Activated T-helper 2 cell treated with anti-CD3 and anti-CD28 coated beads, Interferon-gamma antibody, Interleukin-2, Interleukin-4, amounts not matched to agents 10 μg/mL and 5 μg/mL and 100 μg/mL, durations not matched to agents 14 hours and 24 hours and 36 hours (primary cell): Measurements from ENCODE around the gene PDE11A. TPM values are rescaled to one million over a fixed set of nuclear protein-coding genes. Genes with fewer than 3 reads are reported as not detected.
"Not testable (repeated sequence)": the region's sequence is repeated elsewhere in the genome, so short reads cannot be mapped to it uniquely, and the experiment has no call there.

Source experiments
- DNase-seq: peaks from one replicate; pipeline ENCODE4 v3.0.0; 2021; ENCODE audit warnings: low spot score
- H3K27ac Mint-ChIP-seq: one replicate; pipeline ENCODE4 v1.8.0; 2021; ENCODE audit warnings: mixed read lengths
- H3K27me3 Mint-ChIP-seq: one replicate; pipeline ENCODE4 v1.8.0; 2021; ENCODE audit warnings: low read depth, mixed read lengths
- H3K36me3 Mint-ChIP-seq: one replicate; pipeline ENCODE4 v1.8.0; 2021; ENCODE audit warnings: low read depth, mixed read lengths
- H3K4me1 Mint-ChIP-seq: one replicate; pipeline ENCODE4 v1.8.0; 2021; ENCODE audit warnings: low read depth, mixed read lengths
- H3K4me3 Mint-ChIP-seq: one replicate; pipeline ENCODE4 v1.8.0; 2021; ENCODE audit warnings: low read depth, mild to moderate bottlenecking, moderate library complexity, mixed read lengths
- H3K9me3 Mint-ChIP-seq: one replicate; pipeline ENCODE4 v1.8.0; 2021; ENCODE audit warnings: mixed read lengths
- intact Hi-C: fragments of 100-400 bp; cut with micrococcal nuclease; formaldehyde crosslinking; loops from one replicate; pipeline ENCODE4 v1.15.1; 2023
- total RNA-seq: library from RNA; stranded (reverse); gene quantifications from 2 replicates; pipeline ENCODE4 v1.2.3, GENCODE V29; 2022

PDE11A gene
- total RNA-seq, 1 donor from 2014 or later, result not detected

GRCh38 chr2:177880285-177880684 is 192.3 kb downstream of the PDE11A start:
- H3K9me3 Mint-ChIP-seq, result no peaks in the 10 kb centered on the region
- H3K36me3 Mint-ChIP-seq, result no peaks in the 10 kb centered on the region
- H3K27me3 Mint-ChIP-seq, result peaks cover 3% of the 10 kb centered on the region
- DNase-seq, result no peak
- H3K4me3 Mint-ChIP-seq, result no peak overlapping the region
- no peaks in the 10 kb centered on the region for H3K4me1 Mint-ChIP-seq
- H3K27ac Mint-ChIP-seq, result no peak overlapping the region
- intact Hi-C loops, result no loop called here

GRCh38 chr2:177876950-177877349 is 195.6 kb downstream of the PDE11A start:
- H3K36me3 Mint-ChIP-seq, result no peaks in the 10 kb centered on the region
- intact Hi-C loops, result no loop called here
- DNase-seq, result no peak
- H3K4me3 Mint-ChIP-seq, result no peak overlapping the region
- H3K9me3 Mint-ChIP-seq, result no peaks in the 10 kb centered on the region
- no peaks in the 10 kb centered on the region for H3K4me1 Mint-ChIP-seq
- H3K27me3 Mint-ChIP-seq, result no peaks in the 10 kb centered on the region
- H3K27ac Mint-ChIP-seq, result no peak overlapping the region

GRCh38 chr2:177874686-177875085 is 197.9 kb downstream of the PDE11A start:
- H3K36me3 Mint-ChIP-seq, result no peaks in the 10 kb centered on the region
- no peaks in the 10 kb centered on the region for H3K4me1 Mint-ChIP-seq
- no peak overlapping the region for H3K27ac Mint-ChIP-seq
- H3K9me3 Mint-ChIP-seq, result no peaks in the 10 kb centered on the region
- H3K4me3 Mint-ChIP-seq, result no peak overlapping the region
- no peak for DNase-seq
- intact Hi-C loops, result no loop called here
- H3K27me3 Mint-ChIP-seq, result no peaks in the 10 kb centered on the region

- H3K4me1 Mint-ChIP-seq, result no peaks in the 10 kb centered on the region
- H3K27ac Mint-ChIP-seq, result no peak overlapping the region
- no peaks in the 10 kb centered on the region for H3K36me3 Mint-ChIP-seq
- no peaks in the 10 kb centered on the region for H3K9me3 Mint-ChIP-seq
- H3K27me3 Mint-ChIP-seq, result no peaks in the 10 kb centered on the region
- no peak overlapping the region for H3K4me3 Mint-ChIP-seq
- DNase-seq, result no peak
- intact Hi-C loops, result no loop called here
Measured at GRCh38 chr2:177873915-177874314, 198.7 kb downstream of the PDE11A start.

- H3K27me3 Mint-ChIP-seq, result no peaks in the 10 kb centered on the region
Measured at GRCh38 chr2:177872286-177872685, 200.3 kb downstream of the PDE11A start.

GRCh38 chr2:177869912-177870311 is 202.7 kb downstream of the PDE11A start:
- Mint-ChIP-seq H3K9me3 (no peaks in the 10 kb centered on the region), H3K4me3 (no peak overlapping the region), H3K36me3 (no peaks in the 10 kb centered on the region), H3K27me3 (no peaks in the 10 kb centered on the region), H3K4me1 (no peaks in the 10 kb centered on the region), H3K27ac (no peak overlapping the region)
- no peak for DNase-seq
- intact Hi-C loops, result no loop called here

More at GRCh38 chr2:177872286-177872685, 200.3 kb downstream of the PDE11A start:
- no peak for DNase-seq
- Mint-ChIP-seq H3K4me3 (no peak overlapping the region), H3K27ac (no peak overlapping the region), H3K4me1 (no peaks in the 10 kb centered on the region), H3K9me3 (no peaks in the 10 kb centered on the region), H3K36me3 (no peaks in the 10 kb centered on the region)
- intact Hi-C loops, result no loop called here

GRCh38 chr2:177869209-177869608 is 203.4 kb downstream of the PDE11A start:
- H3K9me3 Mint-ChIP-seq, result no peaks in the 10 kb centered on the region
- no peaks in the 10 kb centered on the region for H3K4me1 Mint-ChIP-seq
- H3K27ac Mint-ChIP-seq, result no peak overlapping the region
- DNase-seq, result no peak
- intact Hi-C loops, result no loop called here
- no peaks in the 10 kb centered on the region for H3K27me3 Mint-ChIP-seq
- H3K4me3 Mint-ChIP-seq, result no peak overlapping the region
- H3K36me3 Mint-ChIP-seq, result no peaks in the 10 kb centered on the region

GRCh38 chr2:177868806-177869205 is 203.8 kb downstream of the PDE11A start:
- H3K9me3 Mint-ChIP-seq, result no peaks in the 10 kb centered on the region
- H3K27me3 Mint-ChIP-seq, result no peaks in the 10 kb centered on the region

GRCh38 chr2:177857538-177857937 is 215.0 kb downstream of the PDE11A start:
- DNase-seq, result no peak
- Mint-ChIP-seq H3K36me3 (no peaks in the 10 kb centered on the region), H3K27me3 (no peaks in the 10 kb centered on the region), H3K27ac (no peak overlapping the region), H3K9me3 (peaks cover 6% of the 10 kb centered on the region), H3K4me3 (no peak overlapping the region), H3K4me1 (no peaks in the 10 kb centered on the region)
- intact Hi-C loops, result no loop called here

More at GRCh38 chr2:177868806-177869205, 203.8 kb downstream of the PDE11A start:
- Mint-ChIP-seq H3K27ac (no peak overlapping the region), H3K4me3 (no peak overlapping the region), H3K36me3 (no peaks in the 10 kb centered on the region), H3K4me1 (no peaks in the 10 kb centered on the region)
- intact Hi-C loops, result no loop called here
- no peak for DNase-seq

- H3K36me3 Mint-ChIP-seq, result no peaks in the 10 kb centered on the region
- peaks cover 3% of the 10 kb centered on the region for H3K9me3 Mint-ChIP-seq
- no peaks in the 10 kb centered on the region for H3K4me1 Mint-ChIP-seq
- no peak for DNase-seq
- H3K4me3 Mint-ChIP-seq, result no peak overlapping the region
- H3K27ac Mint-ChIP-seq, result no peak overlapping the region
- intact Hi-C loops, result no loop called here
- H3K27me3 Mint-ChIP-seq, result no peaks in the 10 kb centered on the region
Measured at GRCh38 chr2:177852389-177852788, 220.2 kb downstream of the PDE11A start.

- no peaks in the 10 kb centered on the region for H3K36me3 Mint-ChIP-seq
- H3K27me3 Mint-ChIP-seq, result peaks cover 1% of the 10 kb centered on the region
- intact Hi-C loops, result no loop called here
- no peak overlapping the region for H3K4me3 Mint-ChIP-seq
- no peaks in the 10 kb centered on the region for H3K9me3 Mint-ChIP-seq
- no peak for DNase-seq
- H3K27ac Mint-ChIP-seq, result no peak overlapping the region
- no peaks in the 10 kb centered on the region for H3K4me1 Mint-ChIP-seq
Measured at GRCh38 chr2:177843188-177843587, 229.4 kb downstream of the PDE11A start.

GRCh38 chr2:177842243-177842642 is 230.3 kb downstream of the PDE11A start:
- Mint-ChIP-seq H3K36me3 (no peaks in the 10 kb centered on the region), H3K4me3 (no peak overlapping the region), H3K9me3 (peaks cover 4% of the 10 kb centered on the region), H3K4me1 (no peaks in the 10 kb centered on the region), H3K27me3 (peaks cover 1% of the 10 kb centered on the region), H3K27ac (no peak overlapping the region)
- intact Hi-C loops, result no loop called here
- DNase-seq, result no peak

- H3K27ac Mint-ChIP-seq, H3K9me3 Mint-ChIP-seq, intact Hi-C loops, H3K27me3 Mint-ChIP-seq, DNase-seq, H3K36me3 Mint-ChIP-seq, H3K4me1 Mint-ChIP-seq, H3K4me3 Mint-ChIP-seq: not testable (repeated sequence)
Measured at GRCh38 chr2:177835418-177836204, 237.0 kb downstream of the PDE11A start.
